ENCODE results near the gene FBXL22. TPM values are rescaled to one million over a fixed set of nuclear protein-coding genes. Genes with fewer than 3 reads are reported as not detected.

FBXL22 gene
- total RNA-seq, 2 donors from 2014 or later, result 12.5 to 39.6 TPM

GRCh38 chr15:63626955-63627354 lies 29.8 kb downstream of the FBXL22 start:
- peaks cover 0 to 10% of the 10 kb centered on the region in 2 donors for H3K36me3 ChIP-seq
- no peaks in the 10 kb centered on the region for H3K9me3 ChIP-seq
- 95% methylated on average over 1 of the region's 1 CpG for WGBS
- H3K27me3 ChIP-seq (replicated peaks; ENCODE audit: insufficient read depth), result no peaks in the 10 kb centered on the region
- DNase-seq (ENCODE audit: low spot score), result no peak
- intact Hi-C loops (cut with DNase I), result no loop called here
- no peaks in the 10 kb centered on the region for H3K4me1 ChIP-seq (replicated peaks)
- H3K4me3 ChIP-seq, result no peak overlapping the region
- TF ChIP-seq, protein P1, sequence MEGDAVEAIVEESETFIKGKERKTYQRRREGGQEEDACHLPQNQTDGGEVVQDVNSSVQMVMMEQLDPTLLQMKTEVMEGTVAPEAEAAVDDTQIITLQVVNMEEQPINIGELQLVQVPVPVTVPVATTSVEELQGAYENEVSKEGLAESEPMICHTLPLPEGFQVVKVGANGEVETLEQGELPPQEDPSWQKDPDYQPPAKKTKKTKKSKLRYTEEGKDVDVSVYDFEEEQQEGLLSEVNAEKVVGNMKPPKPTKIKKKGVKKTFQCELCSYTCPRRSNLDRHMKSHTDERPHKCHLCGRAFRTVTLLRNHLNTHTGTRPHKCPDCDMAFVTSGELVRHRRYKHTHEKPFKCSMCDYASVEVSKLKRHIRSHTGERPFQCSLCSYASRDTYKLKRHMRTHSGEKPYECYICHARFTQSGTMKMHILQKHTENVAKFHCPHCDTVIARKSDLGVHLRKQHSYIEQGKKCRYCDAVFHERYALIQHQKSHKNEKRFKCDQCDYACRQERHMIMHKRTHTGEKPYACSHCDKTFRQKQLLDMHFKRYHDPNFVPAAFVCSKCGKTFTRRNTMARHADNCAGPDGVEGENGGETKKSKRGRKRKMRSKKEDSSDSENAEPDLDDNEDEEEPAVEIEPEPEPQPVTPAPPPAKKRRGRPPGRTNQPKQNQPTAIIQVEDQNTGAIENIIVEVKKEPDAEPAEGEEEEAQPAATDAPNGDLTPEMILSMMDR (IDR thresholded peaks at IDR 0.05), result no peak
- no peak for TF ChIP-seq POLR2AphosphoS5 (IDR thresholded peaks at IDR 0.05)
- no peak for TF ChIP-seq POLR2A (IDR thresholded peaks at IDR 0.05)
- H3K27ac ChIP-seq, result no peak overlapping the region

DNA sequence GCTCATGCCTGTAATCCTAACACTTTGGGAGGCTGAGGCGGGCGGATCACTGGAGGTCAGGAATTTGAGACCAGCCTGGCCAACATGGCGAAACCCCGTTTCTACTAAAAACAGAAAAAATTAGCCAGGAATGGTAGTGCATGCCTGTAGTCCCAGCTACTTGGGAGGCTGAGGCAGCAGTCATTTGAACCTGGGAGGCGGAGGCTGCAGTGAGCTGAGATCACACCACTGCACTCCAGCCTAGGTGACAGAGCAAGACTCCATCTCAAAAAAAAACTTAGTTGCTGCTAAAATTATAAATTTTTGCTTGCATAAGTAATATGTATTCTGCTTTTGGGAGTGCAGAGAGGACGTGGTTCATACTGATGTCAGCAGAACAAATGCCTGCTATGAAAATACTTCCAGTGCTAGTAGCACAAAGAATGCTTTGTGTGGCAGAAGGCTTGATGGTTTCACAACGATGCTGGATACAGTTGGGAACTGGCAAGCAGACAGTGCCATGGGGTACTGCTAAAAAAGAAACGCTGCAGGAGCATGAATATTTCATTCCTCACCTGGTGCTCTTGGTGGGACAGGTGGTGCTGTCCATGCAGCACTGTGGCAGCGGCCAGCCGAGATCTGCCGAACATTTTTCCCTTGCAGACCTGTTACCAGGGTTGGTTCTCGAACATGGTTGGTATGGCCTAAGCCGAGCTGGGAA lies 31.1 kb downstream of the FBXL22 start:
- DNase-seq (ENCODE audit: low spot score), result no peak
- intact Hi-C loops (cut with DNase I), result no loop called here
- Histone ChIP-seq H3K36me3 (peaks cover 0 to 9% of the 10 kb centered on the region in 2 donors), H3K9me3 (no peaks in the 10 kb centered on the region), H3K27me3 (replicated peaks; ENCODE audit: insufficient read depth) (no peaks in the 10 kb centered on the region), H3K27ac (no peak overlapping the region), H3K4me1 (replicated peaks) (no peaks in the 10 kb centered on the region), H3K4me3 (no peak overlapping the region)
- no peak for TF ChIP-seq POLR2AphosphoS5 (IDR thresholded peaks at IDR 0.05)
- TF ChIP-seq, protein P1 (IDR thresholded peaks at IDR 0.05), result no peak
- WGBS, result 80% methylated on average over 13 of the region's 13 CpGs

- Histone ChIP-seq H3K9me3 (no peaks in the 10 kb centered on the region), H3K4me1 (replicated peaks) (no peaks in the 10 kb centered on the region), H3K4me3 (no peak overlapping the region), H3K36me3 (no peaks in the 10 kb centered on the region), H3K27me3 (replicated peaks; ENCODE audit: insufficient read depth) (no peaks in the 10 kb centered on the region), H3K27ac (no peak overlapping the region)
- intact Hi-C loops (cut with DNase I), result no loop called here
- TF ChIP-seq, protein P1 (IDR thresholded peaks at IDR 0.05), result no peak
- no peak for TF ChIP-seq POLR2A (IDR thresholded peaks at IDR 0.05)
- no peak for TF ChIP-seq POLR2AphosphoS5 (IDR thresholded peaks at IDR 0.05)
- WGBS, result 89% methylated on average over 7 of the region's 7 CpGs
- no peak for DNase-seq (ENCODE audit: low spot score)
These were observed 33.0 kb downstream of the FBXL22 start for GRCh38 chr15:63630036-63630751.

- Histone ChIP-seq H3K9me3 (no peaks in the 10 kb centered on the region), H3K36me3 (no peaks in the 10 kb centered on the region), H3K27ac (peak overlapping the region in 1 of 2 donors; percentile 18), H3K4me1 (replicated peaks) (no peaks in the 10 kb centered on the region), H3K27me3 (replicated peaks; ENCODE audit: insufficient read depth) (no peaks in the 10 kb centered on the region), H3K4me3 (no peak overlapping the region)
- TF ChIP-seq POLR2AphosphoS5 (IDR thresholded peaks at IDR 0.05) (no peak), POLR2A (IDR thresholded peaks at IDR 0.05) (no peak)
- TF ChIP-seq, protein P1 (IDR thresholded peaks at IDR 0.05), result no peak
- WGBS, result 48% methylated on average over 2 of the region's 2 CpGs
- DNase-seq (ENCODE audit: low spot score), result no peak
- intact Hi-C loops (cut with DNase I), result no loop called here
These were observed 36.1 kb downstream of the FBXL22 start for GRCh38 chr15:63633312-63633711.

All from prostate gland (tissue), 2 donors.